Panc1 (cell line): ENCODE measurements around the gene CDK5RAP1.

Source experiments
- CTCF ChIP-seq: fragments of 450-650 bp; IDR thresholded peaks from 2 replicates; pipeline ENCODE4 v1.5.1; 2017; ENCODE audit warnings: mild to moderate bottlenecking
- REST ChIP-seq, 2 experiments: IDR thresholded peaks; 2 replicates each; pipeline ENCODE4 v1.6.1; 2011 to 2012; ENCODE audit warnings: low read depth in 2 of 2, control low read depth in 1 of 2, low read length in 1 of 2, mild to moderate bottlenecking in 1 of 2, moderate library complexity in 1 of 2; ENCODE audit not compliant: insufficient read depth in 1 of 2
- TCF7L2 ChIP-seq: IDR thresholded peaks from 2 replicates; pipeline ENCODE4 v1.6.1; 2011; ENCODE audit warnings: mild to moderate bottlenecking, low read depth, low read length, inconsistent platforms

GRCh38 chr20:33362898-33363297 is 38.4 kb downstream of the CDK5RAP1 start:
- TF ChIP-seq CTCF (no peak), REST (IDR thresholded peaks at IDR 0.05; ENCODE audit: insufficient read depth in 1 of 2, low read depth in 2 of 2, low read length in 1 of 2) (no peak), TCF7L2 (no peak)
